Measurements from ENCODE around the gene KLHL30.

The KLHL30 gene

GRCh38 chr2:238131761-238132462, 6.6 kb upstream of the KLHL30 start:
- no peak for DNase-seq

- DNase-seq = no peak
These were observed 5.7 kb upstream of the KLHL30 start for GRCh38 chr2:238132463-238133450.

GRCh38 chr2:238133499-238134392, 4.7 kb upstream of the KLHL30 start:
- DNase-seq = no peak

GRCh38 chr2:238134393-238134785, 4.1 kb upstream of the KLHL30 start:
- DNase-seq = no peak

- no peak for DNase-seq
These were observed 2.8 kb upstream of the KLHL30 start for GRCh38 chr2:238135601-238136150.

- no peak for DNase-seq
These were observed 1.5 kb upstream of the KLHL30 start for GRCh38 chr2:238136820-238137537.

GRCh38 chr2:238137885-238138284, 583 bp upstream of the KLHL30 start:
- DNase-seq = no peak

GRCh38 chr2:238139196-238140039, 950 bp downstream of the KLHL30 start:
- DNase-seq = no peak

GRCh38 chr2:238140040-238140439, 1.6 kb downstream of the KLHL30 start:
- DNase-seq = no peak

- no peak for DNase-seq
These were observed 2.5 kb downstream of the KLHL30 start for GRCh38 chr2:238140721-238141540.

- DNase-seq = no peak
These were observed 3.3 kb downstream of the KLHL30 start for GRCh38 chr2:238141541-238142318.

- no peak for DNase-seq
These were observed 4.1 kb downstream of the KLHL30 start for GRCh38 chr2:238142382-238143205.

- no peak for DNase-seq
These were observed 4.9 kb downstream of the KLHL30 start for GRCh38 chr2:238143239-238143951.

- no peak for DNase-seq
These were observed 5.8 kb downstream of the KLHL30 start for GRCh38 chr2:238144262-238144661.

GRCh38 chr2:238145046-238145445, 6.6 kb downstream of the KLHL30 start:
- no peak for DNase-seq

- DNase-seq = no peak
These were observed 7.4 kb downstream of the KLHL30 start for GRCh38 chr2:238145851-238146250.

- no peak for DNase-seq
These were observed 8.5 kb downstream of the KLHL30 start for GRCh38 chr2:238146884-238147544.

All from midbrain (tissue), 1 donor.